GM12874 (cell line): ENCODE measurements around the gene PLXNA2.
A peak's percentile ranks its signal among the peaks of the same experiment; 100 is the strongest.

Experiments used
- CTCF ChIP-seq: IDR thresholded peaks from 2 replicates; pipeline ENCODE4 v1.5.1; 2011; ENCODE audit warnings: low read depth, mild to moderate bottlenecking, control low read depth, low read length, moderate library complexity; ENCODE audit not compliant: insufficient read depth

PLXNA2 gene

GRCh38 chr1:208137193-208137592, 107.0 kb downstream of the PLXNA2 start:
- no peak for TF ChIP-seq CTCF

GRCh38 chr1:208136459-208137182, 107.6 kb downstream of the PLXNA2 start:
- TF ChIP-seq CTCF: no peak

- no peak for TF ChIP-seq CTCF
Measured at GRCh38 chr1:208135354-208135753, 108.8 kb downstream of the PLXNA2 start.

- TF ChIP-seq CTCF: no peak
Measured at GRCh38 chr1:208134491-208134890, 109.7 kb downstream of the PLXNA2 start.

GRCh38 chr1:208133355-208133754, 110.8 kb downstream of the PLXNA2 start:
- no peak for TF ChIP-seq CTCF

GRCh38 chr1:208132287-208132882, 111.8 kb downstream of the PLXNA2 start:
- peak; percentile 84 for TF ChIP-seq CTCF

- no peak for TF ChIP-seq CTCF
Measured at GRCh38 chr1:208131621-208132286, 112.4 kb downstream of the PLXNA2 start.
